ENCODE results near the gene GATA2. TPM values are rescaled to one million over a fixed set of nuclear protein-coding genes. Genes with fewer than 3 reads are reported as not detected.

GATA2 gene
- total and polyA plus RNA-seq, 2 of the 8 experiments (the other 6 are each of a cell fraction or from before 2014, with no cell fraction given): 0.03 to 0.30 TPM

DNA sequence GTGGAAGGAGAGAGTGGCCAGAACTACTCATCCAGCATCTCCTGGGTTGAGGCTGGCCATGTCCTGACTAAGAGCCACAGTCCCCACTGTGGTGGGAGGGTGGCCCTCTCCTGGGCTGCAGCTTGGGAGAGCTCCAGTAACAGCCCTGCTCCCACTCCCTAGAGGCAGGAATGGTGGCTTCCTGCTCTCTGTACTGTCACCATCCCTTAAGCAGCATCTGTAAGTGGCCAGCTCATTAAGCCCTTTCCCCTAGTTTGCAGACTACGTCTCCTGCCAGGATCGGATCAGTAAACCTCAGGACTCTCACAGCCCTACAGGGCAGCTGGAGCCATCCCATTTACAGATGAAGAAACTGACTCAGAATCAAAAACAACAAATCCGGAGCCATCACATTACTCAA, 56.8 kb downstream of the GATA2 start (continued):
- TF ChIP-seq SP4 (IDR thresholded peaks at IDR 0.05; ENCODE audit: low read length) (no peak), JUN (IDR thresholded peaks at IDR 0.05; ENCODE audit: low read depth, low read length) (no peak), HDAC6 (IDR thresholded peaks at IDR 0.05; ENCODE audit: low read depth, low read length) (no peak), POLR2A (IDR thresholded peaks at IDR 0.05; ENCODE audit: control extremely low read depth in 1 of 2, low read depth in 2 of 2, low read length in 2 of 2) (no peak), TAF7 (optimal IDR thresholded peaks at IDR 0.05; ENCODE audit: borderline replicate concordance, low read depth, low read length) (no peak), CBX5 (IDR thresholded peaks at IDR 0.05; ENCODE audit: low read depth, low read length) (no peak)
- TF ChIP-seq, protein P1, sequence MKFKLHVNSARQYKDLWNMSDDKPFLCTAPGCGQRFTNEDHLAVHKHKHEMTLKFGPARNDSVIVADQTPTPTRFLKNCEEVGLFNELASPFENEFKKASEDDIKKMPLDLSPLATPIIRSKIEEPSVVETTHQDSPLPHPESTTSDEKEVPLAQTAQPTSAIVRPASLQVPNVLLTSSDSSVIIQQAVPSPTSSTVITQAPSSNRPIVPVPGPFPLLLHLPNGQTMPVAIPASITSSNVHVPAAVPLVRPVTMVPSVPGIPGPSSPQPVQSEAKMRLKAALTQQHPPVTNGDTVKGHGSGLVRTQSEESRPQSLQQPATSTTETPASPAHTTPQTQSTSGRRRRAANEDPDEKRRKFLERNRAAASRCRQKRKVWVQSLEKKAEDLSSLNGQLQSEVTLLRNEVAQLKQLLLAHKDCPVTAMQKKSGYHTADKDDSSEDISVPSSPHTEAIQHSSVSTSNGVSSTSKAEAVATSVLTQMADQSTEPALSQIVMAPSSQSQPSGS (IDR thresholded peaks at IDR 0.05; ENCODE audit: low read length): no peak
